Thymus (tissue), 11 donors: ENCODE measurements around the gene THEM4. TPM values are rescaled to one million over a fixed set of nuclear protein-coding genes. Genes with fewer than 3 reads are reported as not detected.
A peak's percentile ranks its signal among the peaks of the same experiment; 100 is the strongest.
"Not testable (repeated sequence)": the region's sequence is repeated elsewhere in the genome, so short reads cannot be mapped to it uniquely, and the experiment has no call there.

Source experiments
- DNase-seq, 9 donors: peaks; one replicate each; pipeline ENCODE4 v3.0.0-alpha.2; 2013; ENCODE audit warnings: low spot score in 9 of 9, low read depth in 6 of 9, missing footprints in 1 of 9
- H3K27ac ChIP-seq, 2 donors: one replicate each; pipeline ENCODE4 v1.5.1; 2013; ENCODE audit warnings: control low read depth in 1 of 2, low read depth in 1 of 2, low read length in 1 of 2, mild to moderate bottlenecking in 1 of 2, moderate library complexity in 1 of 2
- H3K27me3 ChIP-seq, 2 donors: one replicate each; pipeline ENCODE4 v1.5.1; 2013; ENCODE audit warnings: low read length in 1 of 2; ENCODE audit not compliant: control insufficient read depth in 2 of 2, insufficient read depth in 1 of 2
- H3K36me3 ChIP-seq, 2 donors: one replicate each; pipeline ENCODE4 v1.5.1; 2013; ENCODE audit warnings: low read length in 1 of 2, mild to moderate bottlenecking in 1 of 2, moderate library complexity in 1 of 2; ENCODE audit not compliant: control insufficient read depth in 2 of 2, insufficient read depth in 2 of 2
- H3K4me1 ChIP-seq, 2 donors: one replicate each; pipeline ENCODE4 v1.5.1; 2013; ENCODE audit warnings: low read length in 2 of 2; ENCODE audit not compliant: control insufficient read depth in 2 of 2, insufficient read depth in 2 of 2
- H3K4me3 ChIP-seq, 2 donors: one replicate each; pipeline ENCODE4 v1.5.1; 2013; ENCODE audit warnings: low read length in 2 of 2, control low read depth in 1 of 2, mild to moderate bottlenecking in 1 of 2
- H3K9me3 ChIP-seq, 2 donors: one replicate each; pipeline ENCODE4 v1.5.1; 2013; ENCODE audit warnings: low read length in 1 of 2, mild to moderate bottlenecking in 1 of 2; ENCODE audit not compliant: control insufficient read depth in 2 of 2, insufficient read depth in 1 of 2
- WGBS: extraction: QIAGEN DNeasy Blood & Tissue Kit; methylation state at CpG from one replicate; pipeline ENCODE4 v1.1.7; 2013; 5-methylcytosine and 5-hydroxymethylcytosine counted together
- polyA plus RNA-seq: library from polyadenylated mRNA; stranded (reverse); fragments of 200-250 nt; gene quantifications from one replicate; pipeline ENCODE4 v1.2.3, GENCODE V29; 2013
- total RNA-seq: library from RNA; stranded (reverse); fragments of 120-200 nt; gene quantifications from one replicate; pipeline ENCODE4 v1.2.4, GENCODE V29; 2013
- donor health status: healthy.

Gene THEM4
- total and polyA plus RNA-seq, 2 donors: 6.9 to 46.2 TPM

DNA sequence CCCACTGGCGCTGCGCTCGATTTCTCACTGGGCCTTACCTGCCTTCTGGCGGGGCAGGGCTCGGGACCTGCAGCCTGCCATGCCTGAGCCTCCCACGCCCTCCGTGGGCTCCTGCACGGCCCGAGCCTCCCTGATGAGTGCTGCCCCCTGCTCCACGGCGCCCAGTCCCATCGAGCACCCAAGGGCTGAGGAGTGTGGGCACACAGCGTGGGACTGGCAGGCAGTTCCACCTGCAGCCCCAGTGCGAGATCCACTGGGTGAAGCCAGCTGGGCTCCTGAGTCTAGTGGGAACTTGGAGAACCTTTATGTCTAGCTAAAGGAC, 3.0 kb downstream of the THEM4 start:
- H3K9me3 ChIP-seq: peaks cover 6 to 33% of the 10 kb centered on the region in 2 donors
- not testable (repeated sequence) for H3K4me1 ChIP-seq

GRCh38 chr1:151905443-151906323, 3.6 kb downstream of the THEM4 start:
- peak overlapping the region; percentile 44 to 68 for H3K27ac ChIP-seq
- not testable (repeated sequence) for H3K4me1 ChIP-seq, H3K36me3 ChIP-seq, H3K4me3 ChIP-seq, DNase-seq
- H3K27me3 ChIP-seq: peaks cover 0 to 13% of the 10 kb centered on the region in 2 donors
- WGBS: 93% methylated on average over 22 of the region's 22 CpGs
- H3K9me3 ChIP-seq: peaks cover 6 to 34% of the 10 kb centered on the region in 2 donors

More for the DNA sequence above, 3.0 kb downstream of the THEM4 start:
- H3K36me3 ChIP-seq, DNase-seq, H3K4me3 ChIP-seq: not testable (repeated sequence)
- WGBS: 99% methylated on average over 14 of the region's 14 CpGs
- peak overlapping the region in 1 of 2 donors; percentile 15 for H3K27ac ChIP-seq
- peaks cover 0 to 15% of the 10 kb centered on the region in 2 donors for H3K27me3 ChIP-seq

- H3K27ac ChIP-seq: peak overlapping the region; percentile 44 to 68
- WGBS: 65% methylated on average over 2 of the region's 2 CpGs
- H3K4me1 ChIP-seq: no peaks in the 10 kb centered on the region
- peaks cover 0 to 6% of the 10 kb centered on the region in 2 donors for H3K36me3 ChIP-seq
- DNase-seq: peak in 1 of 9 donors; percentile 31
- no peak overlapping the region for H3K4me3 ChIP-seq
- H3K9me3 ChIP-seq: peaks cover 6 to 34% of the 10 kb centered on the region in 2 donors
- peaks cover 0 to 11% of the 10 kb centered on the region in 2 donors for H3K27me3 ChIP-seq
Measured at GRCh38 chr1:151905070-151905442, 4.3 kb downstream of the THEM4 start.

GRCh38 chr1:151902858-151903257, 6.5 kb downstream of the THEM4 start:
- H3K27ac ChIP-seq: no peak overlapping the region
- DNase-seq: no peak
- H3K27me3 ChIP-seq: no peaks in the 10 kb centered on the region
- H3K4me3 ChIP-seq: no peak overlapping the region
- H3K36me3 ChIP-seq: peaks cover 0 to 6% of the 10 kb centered on the region in 2 donors
- H3K9me3 ChIP-seq: peaks cover 4 to 26% of the 10 kb centered on the region in 2 donors
- H3K4me1 ChIP-seq: peaks cover 3 to 12% of the 10 kb centered on the region in 2 donors
- whole genome bisulfite sequencing: 67% methylated on average over 2 of the region's 2 CpGs

- not testable (repeated sequence) for H3K4me3 ChIP-seq, H3K9me3 ChIP-seq, H3K27me3 ChIP-seq, DNase-seq, H3K36me3 ChIP-seq, H3K27ac ChIP-seq
- peaks cover 3 to 16% of the 10 kb centered on the region in 2 donors for H3K4me1 ChIP-seq
- WGBS: 96% methylated on average over 3 of the region's 3 CpGs
Measured at GRCh38 chr1:151900804-151901203, 8.5 kb downstream of the THEM4 start.

DNA sequence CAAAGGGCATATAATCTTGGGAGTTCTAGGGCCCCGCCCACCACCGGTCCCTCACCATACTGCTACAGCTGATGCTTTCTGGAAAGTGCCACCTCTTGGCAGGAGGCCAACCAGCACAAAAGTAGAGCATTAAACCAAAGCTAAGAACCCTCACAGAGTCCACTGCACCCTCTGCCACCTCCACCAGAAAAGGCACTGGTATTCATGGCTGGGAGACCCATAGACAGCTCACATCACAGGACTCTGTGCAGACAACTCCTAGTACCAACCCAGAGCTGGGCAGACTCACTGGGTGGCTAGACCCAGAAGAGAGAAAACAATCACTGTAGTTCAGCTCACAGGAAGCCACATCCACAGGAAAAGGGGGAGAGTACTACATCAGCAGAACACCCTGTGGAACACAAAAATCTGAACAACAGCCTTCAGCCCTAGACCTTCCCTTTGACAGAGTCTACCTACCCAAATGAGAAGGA, 10.8 kb downstream of the THEM4 start:
- Histone ChIP-seq H3K4me3 (no peak overlapping the region), H3K27me3 (no peaks in the 10 kb centered on the region), H3K9me3 (peaks cover 0 to 4% of the 10 kb centered on the region in 2 donors), H3K4me1 (peaks cover 3 to 16% of the 10 kb centered on the region in 2 donors), H3K36me3 (no peaks in the 10 kb centered on the region), H3K27ac (peak overlapping the region; percentile 62 to 84)
- WGBS: 34% methylated on average over 2 of the region's 2 CpGs
- DNase-seq: peak in 4 of 9 donors; percentile 18 to 66 (median 26)

DNA sequence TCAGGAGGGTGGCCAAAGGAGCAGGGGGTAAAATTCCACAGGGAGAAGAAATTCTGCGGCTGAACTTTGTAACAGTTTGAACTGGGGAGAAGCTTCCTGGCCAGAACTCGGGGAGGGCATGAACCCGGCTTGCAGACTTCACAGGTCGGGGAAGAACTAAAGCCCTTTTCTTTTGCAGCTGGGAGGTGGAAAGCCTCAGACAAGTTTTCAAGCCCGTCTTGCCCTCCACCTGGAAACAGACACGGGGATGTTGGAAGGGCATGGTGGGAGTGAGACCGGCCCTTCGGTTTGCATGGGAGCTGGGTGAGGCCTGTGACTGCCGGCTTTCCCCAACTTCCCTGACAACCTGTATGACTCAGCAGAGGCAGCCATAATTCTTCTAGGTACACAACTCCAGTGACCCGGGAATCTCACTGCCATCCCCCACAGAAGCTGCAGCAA, 11.3 kb downstream of the THEM4 start:
- WGBS: 43% methylated on average over 10 of the region's 10 CpGs
- Histone ChIP-seq H3K27ac (peak overlapping the region in 1 of 2 donors; percentile 84), H3K36me3 (no peaks in the 10 kb centered on the region)

GRCh38 chr1:151893176-151893924, 16.0 kb downstream of the THEM4 start:
- Histone ChIP-seq H3K36me3 (no peaks in the 10 kb centered on the region), H3K27ac (peak overlapping the region in 1 of 2 donors; percentile 10), H3K9me3 (no peaks in the 10 kb centered on the region), H3K4me1 (peaks cover 2 to 14% of the 10 kb centered on the region in 2 donors), H3K27me3 (no peaks in the 10 kb centered on the region), H3K4me3 (no peak overlapping the region)
- 98% methylated on average over 9 of the region's 9 CpGs for WGBS
- DNase-seq: no peak

More for the DNA sequence above, 11.3 kb downstream of the THEM4 start:
- H3K4me3 ChIP-seq: no peak overlapping the region
- DNase-seq: no peak
- H3K4me1 ChIP-seq: peaks cover 3 to 16% of the 10 kb centered on the region in 2 donors
- H3K9me3 ChIP-seq: peaks cover 0 to 4% of the 10 kb centered on the region in 2 donors
- no peaks in the 10 kb centered on the region for H3K27me3 ChIP-seq

DNA sequence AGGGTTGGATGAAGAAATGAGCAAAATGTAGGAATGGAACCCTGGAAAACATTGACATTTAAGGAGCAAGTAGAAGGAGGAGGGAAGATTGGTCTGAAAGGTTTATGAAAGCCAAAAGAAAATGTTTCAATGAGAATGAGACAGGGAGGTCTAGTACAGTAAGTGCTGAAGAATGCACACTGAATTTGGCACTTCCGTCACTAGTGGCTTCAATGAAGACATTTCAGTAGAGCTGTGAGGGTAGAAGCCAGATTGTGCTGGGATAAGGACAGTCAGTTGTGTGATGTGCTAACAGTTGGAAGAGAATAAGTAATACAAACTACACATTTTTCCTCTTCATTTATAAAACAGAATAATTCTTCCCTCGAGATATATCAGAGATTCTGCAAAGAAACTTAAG, 17.1 kb downstream of the THEM4 start:
- H3K9me3 ChIP-seq: no peaks in the 10 kb centered on the region
- no peak for DNase-seq
- no peak overlapping the region for H3K4me3 ChIP-seq
- H3K4me1 ChIP-seq: peaks cover 2 to 5% of the 10 kb centered on the region in 2 donors
- H3K27me3 ChIP-seq: no peaks in the 10 kb centered on the region
- WGBS: 91% methylated on average over 2 of the region's 2 CpGs
- peak overlapping the region; percentile 55 to 86 for H3K27ac ChIP-seq
- H3K36me3 ChIP-seq: peaks cover 0 to 4% of the 10 kb centered on the region in 2 donors
